ENCODE measurements around the gene RPP25. TPM values are rescaled to one million over a fixed set of nuclear protein-coding genes. Genes with fewer than 3 reads are reported as not detected.
A peak's percentile ranks its signal among the peaks of the same experiment; 100 is the strongest.
"Not testable (repeated sequence)": the region's sequence is repeated elsewhere in the genome, so short reads cannot be mapped to it uniquely, and the experiment has no call there.

RPP25 gene
- total RNA-seq, 2 experiments from 2014 or later = 6.8 to 7.5 TPM

DNA sequence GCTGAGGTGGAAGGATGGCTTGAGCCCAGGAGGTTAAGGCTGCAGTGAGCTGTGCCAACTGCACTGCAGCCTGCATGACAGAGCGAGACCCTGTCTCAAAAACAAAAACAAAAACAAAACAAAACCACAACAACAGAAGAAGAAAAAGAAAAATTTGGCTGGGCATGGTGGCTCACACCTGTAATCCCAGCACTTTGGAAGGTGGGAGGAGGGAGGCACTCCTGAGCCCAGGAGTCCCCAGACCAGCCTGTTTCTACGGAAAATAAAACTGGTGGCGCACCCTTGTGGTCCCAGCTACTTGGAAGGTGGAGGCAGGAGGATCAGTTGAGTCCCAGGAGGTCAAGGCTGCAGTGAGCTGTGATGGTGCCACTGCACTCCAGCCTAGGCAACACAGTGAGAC is 21.4 kb downstream of the RPP25 start:
- peak overlapping the region; percentile 33 for H3K27ac Mint-ChIP-seq
- H3K4me1 Mint-ChIP-seq = peaks cover 47% of the 10 kb centered on the region
- H3K4me3 Mint-ChIP-seq = peak overlapping the region; percentile 57
- not testable (repeated sequence) for ATAC-seq; H3K9me3 Mint-ChIP-seq (ENCODE audit: low read depth); H3K27me3 Mint-ChIP-seq; DNase-seq
- peaks cover 31% of the 10 kb centered on the region for H3K36me3 Mint-ChIP-seq
- CTCF ChIA-PET = interaction anchor here (0.6 to 2.7 kb wide), 4 partner anchors 29 to 395 kb away, joined by 3 to 7 read pairs (median 4); partner anchors contain the start of gene FAM219B

DNA sequence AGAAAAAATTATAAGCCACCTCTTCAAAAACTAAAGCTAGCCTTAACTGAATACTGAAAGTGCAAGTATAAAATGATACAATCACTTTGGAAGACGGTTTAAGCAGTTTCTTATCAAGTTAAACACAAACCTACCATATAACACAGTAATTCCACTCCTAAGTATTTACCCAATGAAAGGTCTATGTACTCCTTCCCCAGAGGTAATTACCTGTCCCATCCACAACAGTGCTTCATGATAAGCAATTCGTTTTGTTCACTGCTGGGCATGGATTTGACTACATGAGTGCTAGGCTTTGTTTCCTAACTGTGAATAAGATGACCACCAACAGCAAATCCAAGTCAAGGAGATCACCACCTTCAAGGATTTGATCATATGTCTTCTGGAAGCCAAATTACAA is 23.0 kb downstream of the RPP25 start:
- ATAC-seq = no peak
- peaks cover 46% of the 10 kb centered on the region for H3K4me1 Mint-ChIP-seq
- CTCF ChIA-PET = interaction anchor here (1.3 to 2.7 kb wide), 4 partner anchors 27 to 299 kb away, joined by 4 to 7 read pairs (median 6); partner anchors contain the start of gene FAM219B
- peak overlapping the region; percentile 30 for H3K4me3 Mint-ChIP-seq
- no peak for DNase-seq
- H3K27me3 Mint-ChIP-seq = no peaks in the 10 kb centered on the region
- H3K36me3 Mint-ChIP-seq = peaks cover 40% of the 10 kb centered on the region
- no peaks in the 10 kb centered on the region for H3K9me3 Mint-ChIP-seq (ENCODE audit: low read depth)
- H3K27ac Mint-ChIP-seq = peak overlapping the region; percentile 76

DNA sequence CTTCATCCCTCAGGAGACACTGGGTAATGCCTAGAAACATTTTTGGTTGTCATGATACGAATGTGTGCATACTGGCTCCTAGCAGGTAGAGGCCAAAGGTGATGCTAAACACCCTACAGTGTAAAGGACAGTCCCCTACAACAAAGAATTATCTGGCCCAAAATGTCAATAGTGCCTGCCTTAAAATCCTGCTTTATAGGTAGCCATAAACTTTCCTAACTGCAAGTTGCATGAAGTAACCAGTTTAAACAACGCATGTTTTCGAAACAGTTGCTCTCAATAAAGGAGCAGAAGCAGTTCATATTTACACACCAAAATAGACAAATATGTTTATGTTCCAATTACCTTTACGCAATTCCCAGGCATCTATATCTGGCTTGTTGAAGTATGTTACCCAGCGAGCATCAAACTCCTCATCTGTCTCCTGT is 27.8 kb downstream of the RPP25 start:
- no peak overlapping the region for H3K27ac Mint-ChIP-seq

DNA sequence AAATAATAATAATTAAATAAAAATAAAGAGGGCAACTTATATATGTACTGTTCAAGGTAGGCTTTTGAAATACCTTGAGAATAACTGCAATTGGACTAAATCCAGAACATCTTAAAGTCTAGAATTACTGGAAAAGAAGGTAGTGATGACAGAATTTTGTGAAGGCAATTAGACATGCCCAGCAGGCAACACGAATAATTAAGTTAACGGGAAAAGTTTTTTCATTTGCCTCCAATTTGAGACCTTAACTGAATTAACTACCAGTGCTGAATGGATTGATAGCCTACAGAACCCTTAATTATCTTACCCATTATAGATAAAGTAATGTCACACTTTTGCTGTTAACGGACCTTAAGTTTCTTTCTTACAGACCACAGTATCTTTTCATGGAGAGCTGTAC is 32.0 kb downstream of the RPP25 start:
- Mint-ChIP-seq H3K9me3 (ENCODE audit: low read depth) (no peaks in the 10 kb centered on the region), H3K4me3 (no peak overlapping the region), H3K36me3 (peaks cover 54% of the 10 kb centered on the region), H3K27me3 (no peaks in the 10 kb centered on the region), H3K27ac (no peak overlapping the region), H3K4me1 (peaks cover 18% of the 10 kb centered on the region)
- CTCF ChIA-PET = no interaction called here
- DNase-seq (no peak), ATAC-seq (no peak)

More for the DNA sequence above, 27.8 kb downstream of the RPP25 start:
- H3K4me1 Mint-ChIP-seq = peaks cover 22% of the 10 kb centered on the region
- ATAC-seq = no peak
- no peak for DNase-seq
- CTCF ChIA-PET = no interaction called here
- peaks cover 45% of the 10 kb centered on the region for H3K36me3 Mint-ChIP-seq
- no peak overlapping the region for H3K4me3 Mint-ChIP-seq
- no peaks in the 10 kb centered on the region for H3K9me3 Mint-ChIP-seq (ENCODE audit: low read depth)
- no peaks in the 10 kb centered on the region for H3K27me3 Mint-ChIP-seq

DNA sequence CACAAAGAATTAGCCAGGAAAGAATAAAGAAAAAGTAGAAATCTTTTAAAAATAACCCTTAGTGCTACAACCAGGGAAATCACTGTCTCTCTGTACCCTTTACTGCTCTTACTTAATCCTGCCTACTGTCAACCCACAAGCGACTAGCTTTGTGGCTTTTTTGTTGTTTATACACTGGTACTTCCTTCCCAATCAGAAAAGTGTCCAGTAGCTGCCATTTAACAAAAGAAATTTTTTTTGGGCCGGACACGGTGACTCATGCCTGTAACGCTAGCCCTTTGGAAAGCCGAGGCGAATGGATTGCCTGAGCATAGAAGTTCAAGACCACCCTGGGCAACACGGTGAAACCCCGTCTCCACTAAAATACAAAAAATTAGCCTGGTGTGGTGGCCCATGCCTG is 36.1 kb downstream of the RPP25 start:
- Mint-ChIP-seq H3K4me1 (peaks cover 16% of the 10 kb centered on the region), H3K9me3 (ENCODE audit: low read depth) (no peaks in the 10 kb centered on the region), H3K4me3 (no peak overlapping the region), H3K27ac (no peak overlapping the region), H3K27me3 (no peaks in the 10 kb centered on the region), H3K36me3 (peaks cover 52% of the 10 kb centered on the region)
- DNase-seq = no peak
- no peak for ATAC-seq
- CTCF ChIA-PET = interaction anchor here (0.8 to 3.9 kb wide), 2 partner anchors 19 to 151 kb away, joined by 4 to 15 read pairs; no protein-coding TSS in a partner anchor

DNA sequence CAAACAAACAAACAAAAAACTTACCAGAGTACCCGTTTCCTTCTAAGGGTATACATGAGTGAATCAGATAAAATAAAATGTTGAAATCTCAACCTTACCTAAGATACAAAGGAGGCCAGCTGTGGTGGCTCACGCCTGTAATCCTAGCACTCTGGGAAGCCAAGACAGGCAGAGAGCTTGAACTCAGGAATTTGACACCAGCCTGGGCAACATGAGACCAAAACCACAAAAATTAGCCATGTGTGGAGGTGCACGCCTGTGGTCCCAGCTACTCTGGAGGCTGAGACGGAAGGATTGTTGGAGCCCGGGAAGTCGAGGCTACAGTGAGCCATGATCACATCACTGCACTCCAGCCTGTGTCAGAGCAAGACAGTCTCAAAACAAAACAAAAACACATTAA is 38.9 kb downstream of the RPP25 start:
- no peak overlapping the region for H3K27ac Mint-ChIP-seq
- no peak overlapping the region for H3K4me3 Mint-ChIP-seq
- ATAC-seq (no peak), DNase-seq (no peak)
- H3K9me3 Mint-ChIP-seq (ENCODE audit: low read depth) = no peaks in the 10 kb centered on the region
- H3K36me3 Mint-ChIP-seq = peaks cover 54% of the 10 kb centered on the region
- H3K27me3 Mint-ChIP-seq = no peaks in the 10 kb centered on the region
- peaks cover 10% of the 10 kb centered on the region for H3K4me1 Mint-ChIP-seq
- CTCF ChIA-PET = interaction anchor here (0.8 to 1.9 kb wide), 2 partner anchors 11 to 13 kb away, joined by 3 to 7 read pairs; partner anchors contain the start of gene FAM219B

DNA sequence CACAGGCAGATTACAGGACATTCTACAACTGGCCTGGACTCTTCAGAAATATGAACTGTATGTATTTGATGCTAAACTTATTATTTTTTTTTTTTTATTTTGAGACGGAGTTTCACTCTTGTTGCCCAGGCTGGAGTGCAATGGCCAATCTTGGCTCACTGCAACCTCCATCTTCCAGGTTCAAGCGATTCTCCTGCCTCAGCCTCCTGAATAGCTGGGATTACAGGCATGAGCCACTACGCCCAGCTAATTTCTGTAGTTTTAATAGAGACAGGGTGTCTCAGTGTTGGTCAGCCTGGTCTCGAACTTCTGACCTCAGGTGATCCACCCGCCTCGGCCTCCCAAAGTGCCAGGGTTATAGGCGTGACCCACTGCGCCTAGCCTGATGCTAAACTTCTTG is 42.8 kb downstream of the RPP25 start:
- CTCF ChIA-PET; H3K4me1 Mint-ChIP-seq; H3K27me3 Mint-ChIP-seq; DNase-seq; H3K4me3 Mint-ChIP-seq; ATAC-seq; H3K9me3 Mint-ChIP-seq (ENCODE audit: low read depth): not testable (repeated sequence)
- Mint-ChIP-seq H3K36me3 (peaks cover 35% of the 10 kb centered on the region), H3K27ac (peak overlapping the region; percentile 43)

DNA sequence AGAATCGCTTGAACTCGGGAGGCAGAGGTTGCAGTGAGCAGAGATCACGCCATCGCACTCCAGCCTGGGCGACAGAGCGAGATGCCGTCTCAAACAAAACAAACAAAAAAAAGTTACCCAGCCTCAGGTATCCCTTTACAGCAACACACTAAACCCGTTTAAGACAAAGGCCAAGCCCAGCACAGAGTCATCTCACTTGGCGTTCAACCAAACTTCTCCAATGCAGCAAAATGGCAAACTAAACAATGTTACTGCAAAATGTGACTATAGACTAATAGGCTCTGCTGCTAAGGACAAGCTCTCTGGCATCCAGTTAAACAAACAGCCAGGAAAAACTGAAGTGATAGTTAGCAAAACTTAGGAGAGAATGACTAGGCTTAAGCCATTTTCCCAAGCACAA is 43.5 kb downstream of the RPP25 start:
- Mint-ChIP-seq H3K36me3 (peaks cover 30% of the 10 kb centered on the region), H3K27me3 (no peaks in the 10 kb centered on the region), H3K4me3 (no peak overlapping the region), H3K27ac (no peak overlapping the region), H3K9me3 (ENCODE audit: low read depth) (no peaks in the 10 kb centered on the region), H3K4me1 (no peaks in the 10 kb centered on the region)
- no peak for ATAC-seq
- CTCF ChIA-PET = interaction anchor here (3.9 kb wide), 1 partner anchor 11 kb away, joined by 23 read pairs; no protein-coding TSS in a partner anchor
- no peak for DNase-seq

DNA sequence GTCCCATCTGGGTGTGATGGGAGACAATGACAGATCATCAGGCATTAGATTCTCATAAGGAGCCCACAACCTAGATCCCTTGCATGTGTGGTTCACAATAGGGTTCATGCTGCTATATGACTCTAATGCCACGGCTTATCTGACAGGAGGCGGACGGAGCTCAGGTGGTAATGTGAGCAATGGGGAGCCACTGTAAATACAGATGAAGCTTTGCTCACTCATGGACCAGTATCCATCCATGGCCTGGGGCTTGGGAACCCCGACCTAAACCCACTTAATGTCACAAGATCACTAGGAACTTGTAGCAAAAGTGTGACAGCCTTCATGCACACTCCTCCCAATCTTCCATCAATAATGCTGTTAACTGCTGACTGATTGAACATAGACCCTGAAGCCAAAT is 47.9 kb downstream of the RPP25 start:
- H3K9me3 Mint-ChIP-seq (ENCODE audit: low read depth) = no peaks in the 10 kb centered on the region
- no peak overlapping the region for H3K4me3 Mint-ChIP-seq
- DNase-seq = no peak
- peaks cover 27% of the 10 kb centered on the region for H3K4me1 Mint-ChIP-seq
- no peak for ATAC-seq
- CTCF ChIA-PET = interaction anchor here (1.1 to 9.0 kb wide), 4 partner anchors 13 to 506 kb away, joined by 4 to 101 read pairs (median 21); no protein-coding TSS in a partner anchor
- H3K27me3 Mint-ChIP-seq = no peaks in the 10 kb centered on the region
- H3K27ac Mint-ChIP-seq = no peak overlapping the region
- H3K36me3 Mint-ChIP-seq = peaks cover 22% of the 10 kb centered on the region

DNA sequence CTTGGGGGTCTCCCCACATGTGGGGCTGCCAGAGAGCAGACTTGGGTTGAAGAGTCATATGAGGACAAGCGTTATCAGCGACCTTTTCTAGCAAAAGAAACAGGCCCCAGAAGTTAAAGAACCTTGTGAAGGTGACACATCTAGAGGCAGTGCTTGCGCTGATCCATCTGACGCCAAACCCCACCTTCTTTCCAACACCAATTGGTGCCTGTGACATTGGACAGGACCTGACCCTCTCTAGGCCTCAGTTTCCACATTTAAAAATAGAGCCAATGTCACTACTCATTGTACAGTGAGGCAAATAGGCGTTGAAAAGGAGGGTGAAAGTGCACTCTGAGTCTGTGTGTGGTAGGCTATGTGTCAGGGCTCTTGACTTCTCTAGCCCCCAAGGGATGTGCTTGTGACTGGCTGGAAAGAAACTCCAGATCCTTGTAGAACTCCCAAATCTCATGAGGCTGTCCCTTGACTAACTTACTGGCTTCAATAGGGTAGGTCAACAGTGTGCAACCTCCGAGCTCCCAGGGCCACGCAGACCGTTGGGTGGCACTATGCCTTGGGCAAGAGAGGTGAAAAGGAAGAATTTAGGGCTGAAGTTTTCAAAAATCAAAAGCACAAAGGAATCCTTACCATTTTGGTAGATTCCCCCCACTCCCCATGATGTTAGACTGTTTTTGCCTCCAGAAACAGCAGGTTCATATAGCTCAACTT is 49.3 kb downstream of the RPP25 start:
- H3K27me3 Mint-ChIP-seq = no peaks in the 10 kb centered on the region

DNA sequence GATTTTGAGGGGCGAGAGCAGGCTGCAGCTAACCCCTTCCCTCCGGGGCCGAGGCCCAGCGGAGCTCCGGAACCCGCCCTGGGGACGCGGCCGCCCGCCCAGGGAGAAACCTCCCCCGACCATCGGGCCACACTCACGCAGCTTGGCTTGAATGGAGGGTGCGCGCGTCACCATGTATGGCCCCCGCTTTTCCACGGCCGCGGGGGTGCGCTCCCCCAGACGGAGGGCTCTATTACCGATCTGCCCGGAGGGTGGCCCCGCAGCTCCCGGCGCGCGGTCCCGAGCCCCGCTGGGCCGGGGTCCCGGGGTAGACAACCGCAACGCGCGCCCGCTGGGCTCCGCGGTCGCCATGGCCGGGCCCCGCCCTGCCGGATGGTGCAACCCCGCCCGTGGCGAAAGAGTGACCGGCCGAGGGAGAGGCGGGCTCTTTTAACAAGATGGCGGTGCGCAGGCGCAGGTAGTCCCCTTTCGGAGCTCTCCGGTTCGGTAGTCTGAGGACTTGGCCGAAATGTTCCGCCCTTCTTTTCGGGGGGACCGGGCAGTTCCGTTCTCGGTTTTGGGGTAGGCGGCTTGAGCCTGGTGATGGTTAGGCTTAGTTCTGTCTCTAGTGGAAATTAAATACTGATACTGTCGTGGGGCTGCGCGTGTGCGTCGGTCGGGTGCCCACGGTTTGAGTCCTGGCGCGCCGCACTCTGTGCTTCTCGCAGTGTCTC is 50.0 kb downstream of the RPP25 start, which contains the start of gene FAM219B:
FAM219B (minus strand) TSS at position 402 of the 713 bp plus-strand sequence; CDS start at position 351, 51 bp downstream.
- Mint-ChIP-seq H3K4me1 (peaks cover 34% of the 10 kb centered on the region), H3K4me3 (peak within 1 kb of the TSS; percentile 93), H3K9me3 (ENCODE audit: low read depth) (no peaks in the 10 kb centered on the region), H3K36me3 (peaks cover 29% of the 10 kb centered on the region), H3K27ac (peak within 1 kb of the TSS; percentile 95), H3K27me3 (no peaks in the 10 kb centered on the region)
- CTCF ChIA-PET = interaction anchor here (0.7 to 9.0 kb wide), 24 partner anchors 11 to 283 kb away, joined by 3 to 101 read pairs (median 4); partner anchors contain the start of genes RPP25 and SCAMP2
- DNase-seq = peak; percentile 90
- ATAC-seq = peak; percentile 93

More for the DNA sequence above, 49.3 kb downstream of the RPP25 start:
- DNase-seq (no peak), ATAC-seq (no peak)
- H3K4me3 Mint-ChIP-seq = peak overlapping the region; percentile 93
- H3K9me3 Mint-ChIP-seq (ENCODE audit: low read depth) = no peaks in the 10 kb centered on the region
- H3K27ac Mint-ChIP-seq = peak overlapping the region; percentile 95
- CTCF ChIA-PET = interaction anchor here (0.5 to 9.0 kb wide), 18 partner anchors 10 to 272 kb away, joined by 3 to 101 read pairs (median 4); no protein-coding TSS in a partner anchor
- peaks cover 24% of the 10 kb centered on the region for H3K36me3 Mint-ChIP-seq
- peaks cover 28% of the 10 kb centered on the region for H3K4me1 Mint-ChIP-seq

DNA sequence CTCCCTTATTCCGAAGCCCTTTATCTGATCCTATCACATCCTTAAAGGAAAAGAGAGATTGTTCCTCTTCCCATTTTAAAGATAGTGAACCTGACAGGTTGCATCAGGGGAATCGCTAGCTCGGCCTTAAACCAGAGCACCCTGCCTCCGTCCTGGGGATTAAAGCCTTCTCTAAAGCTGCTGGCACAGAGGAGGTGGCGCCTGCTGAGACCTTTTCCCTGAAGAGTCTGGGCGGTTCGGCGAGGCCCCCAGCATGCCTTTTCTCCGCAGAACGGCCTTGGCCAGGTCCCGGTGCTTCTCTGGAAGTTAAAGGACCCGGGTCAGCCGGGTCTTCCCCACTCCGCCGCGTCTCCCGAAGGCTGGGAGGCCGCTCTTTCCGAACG is 50.5 kb downstream of the RPP25 start:
- DNase-seq (peak; percentile 56), ATAC-seq (peak; percentile 35)
- Mint-ChIP-seq H3K36me3 (peaks cover 25% of the 10 kb centered on the region), H3K4me3 (peak overlapping the region; percentile 93), H3K27ac (peak overlapping the region; percentile 79), H3K27me3 (no peaks in the 10 kb centered on the region), H3K4me1 (peaks cover 40% of the 10 kb centered on the region), H3K9me3 (ENCODE audit: low read depth) (no peaks in the 10 kb centered on the region)
- CTCF ChIA-PET = interaction anchor here (0.7 to 9.0 kb wide), 26 partner anchors 10 to 282 kb away, joined by 3 to 101 read pairs (median 4); partner anchors contain the start of genes MPI, RPP25 and SCAMP2
